Endodermal cell (in vitro differentiated cells): ENCODE data around the gene GARS1. TPM values are rescaled to one million over a fixed set of nuclear protein-coding genes. Genes with fewer than 3 reads are reported as not detected.

Experiments
- DNase-seq: peaks from one replicate; pipeline ENCODE4 v3.0.0-alpha.2; 2017
- H3K27ac ChIP-seq: 2 replicates; pipeline ENCODE4 v1.5.1; 2013; ENCODE audit warnings: mild to moderate bottlenecking, low read depth, low read length, moderate library complexity
- H3K27me3 ChIP-seq: 2 replicates; pipeline ENCODE4 v1.6.1; 2013; ENCODE audit warnings: mild to moderate bottlenecking, low read length, moderate library complexity; ENCODE audit not compliant: insufficient read depth, control insufficient read depth, poor library complexity, severe bottlenecking
- H3K36me3 ChIP-seq: 2 replicates; pipeline ENCODE4 v1.7.0; 2013; ENCODE audit warnings: mild to moderate bottlenecking, low read length, moderate library complexity; ENCODE audit not compliant: control insufficient read depth, insufficient read depth
- H3K4me1 ChIP-seq: one replicate; pipeline ENCODE4 v1.7.0; 2013; ENCODE audit warnings: low read length; ENCODE audit not compliant: control insufficient read depth, insufficient read depth
- H3K4me3 ChIP-seq: 2 replicates; pipeline ENCODE4 v1.5.1; 2013; ENCODE audit warnings: mild to moderate bottlenecking, low read length, moderate library complexity
- H3K9ac ChIP-seq: 2 replicates; pipeline ENCODE4 v1.6.1; 2013; ENCODE audit warnings: mild to moderate bottlenecking, low read length, moderate library complexity; ENCODE audit not compliant: poor library complexity, severe bottlenecking; ENCODE audit errors: extremely low read depth
- H3K9me3 ChIP-seq: 2 replicates; pipeline ENCODE4 v1.6.1; 2013; ENCODE audit warnings: mild to moderate bottlenecking, low read length, moderate library complexity; ENCODE audit not compliant: control insufficient read depth
- H3K27ac Mint-ChIP-seq: 2 replicates; pipeline ENCODE4 v1.8.0; 2020; ENCODE audit warnings: mixed read lengths
- H3K27me3 Mint-ChIP-seq: 2 replicates; pipeline ENCODE4 v1.8.0; 2021; ENCODE audit warnings: mild to moderate bottlenecking, mixed read lengths; ENCODE audit not compliant: insufficient read depth
- H3K36me3 Mint-ChIP-seq: 2 replicates; pipeline ENCODE4 v1.8.0; 2020; ENCODE audit warnings: low read depth, mixed read lengths
- H3K4me1 Mint-ChIP-seq: 2 replicates; pipeline ENCODE4 v1.8.0; 2020; ENCODE audit warnings: mixed read lengths
- H3K4me3 Mint-ChIP-seq: 2 replicates; pipeline ENCODE4 v1.8.0; 2020; ENCODE audit warnings: mild to moderate bottlenecking, moderate library complexity, mixed read lengths
- H3K9me3 Mint-ChIP-seq: 2 replicates; pipeline ENCODE4 v1.8.0; 2020; ENCODE audit warnings: mild to moderate bottlenecking, mixed read lengths
- CTCF ChIP-seq: fragments of 200-600 bp; sonication (generic); conservative IDR thresholded peaks from 2 replicates; pipeline ENCODE4 v1.5.0; 2021; ENCODE audit warnings: antibody characterized with exemption, mild to moderate bottlenecking
- whole genome bisulfite sequencing, 2 experiments: methylation state at CpG; one replicate each; pipeline versions ENCODE4 v1.1.5 to v1.1.7; 2013; ENCODE audit warnings: missing lambda C conversion rate in 2 of 2, mixed read lengths in 1 of 2; ENCODE audit not compliant: insufficient coverage in 1 of 2, insufficient read length in 1 of 2; 5-methylcytosine and 5-hydroxymethylcytosine counted together
- total RNA-seq, 2 donors: library from RNA; stranded (reverse); fragmentation: NEBNext Ultra II Directional in 1 of 2; extraction: Animal tissue kit (Norgen Biotek cat#: 25700) in 1 of 2; gene quantifications; 2 replicates in 1 of 2; 3 replicates in 1 of 2; pipeline ENCODE4 v1.2.1, GENCODE V29; 2021

GARS1 gene
- total RNA-seq, 2 donors from 2014 or later, result 113 to 121 TPM

- no peak overlapping the region for H3K4me3 Mint-ChIP-seq
- DNase-seq, result no peak
- TF ChIP-seq CTCF, result no peak
Observed at GRCh38 chr7:30562909-30563308, 31.8 kb upstream of the GARS1 start.

GRCh38 chr7:30563326-30563942, 31.2 kb upstream of the GARS1 start:
- TF ChIP-seq CTCF, result no peak
- no peak overlapping the region for H3K4me3 ChIP-seq
- no peak for DNase-seq
- no peak overlapping the region for H3K27ac Mint-ChIP-seq
- no peaks in the 10 kb centered on the region for H3K4me1 ChIP-seq
- no peak overlapping the region for H3K4me3 Mint-ChIP-seq
- H3K9ac ChIP-seq, result no peak overlapping the region
- H3K27me3 Mint-ChIP-seq, result peaks cover 78% of the 10 kb centered on the region
- H3K36me3 Mint-ChIP-seq, result peaks cover 11% of the 10 kb centered on the region
- WGBS, 2 experiments, result 87 to 90% methylated on average over 18 of the region's 18 CpGs
- H3K27ac ChIP-seq, result no peak overlapping the region
- H3K9me3 Mint-ChIP-seq, result no peaks in the 10 kb centered on the region
- H3K27me3 ChIP-seq, result peaks cover 85% of the 10 kb centered on the region
- no peaks in the 10 kb centered on the region for H3K36me3 ChIP-seq
- no peaks in the 10 kb centered on the region for H3K9me3 ChIP-seq
- peaks cover 13% of the 10 kb centered on the region for H3K4me1 Mint-ChIP-seq

More at GRCh38 chr7:30562909-30563308, 31.8 kb upstream of the GARS1 start:
- H3K36me3 Mint-ChIP-seq, result peaks cover 11% of the 10 kb centered on the region
- Histone ChIP-seq H3K27me3 (peaks cover 90% of the 10 kb centered on the region), H3K4me3 (no peak overlapping the region), H3K9me3 (no peaks in the 10 kb centered on the region), H3K27ac (no peak overlapping the region), H3K4me1 (no peaks in the 10 kb centered on the region), H3K36me3 (no peaks in the 10 kb centered on the region), H3K9ac (no peak overlapping the region)
- peaks cover 72% of the 10 kb centered on the region for H3K27me3 Mint-ChIP-seq
- no peaks in the 10 kb centered on the region for H3K9me3 Mint-ChIP-seq
- WGBS, 2 experiments, result 87 to 94% methylated on average over 5 to 8 of the region's 8 CpGs
- H3K4me1 Mint-ChIP-seq, result peaks cover 8% of the 10 kb centered on the region
- H3K27ac Mint-ChIP-seq, result no peak overlapping the region

GRCh38 chr7:30564243-30564892, 30.3 kb upstream of the GARS1 start:
- Mint-ChIP-seq H3K36me3 (peaks cover 11% of the 10 kb centered on the region), H3K27me3 (peaks cover 87% of the 10 kb centered on the region), H3K4me3 (no peak overlapping the region), H3K9me3 (no peaks in the 10 kb centered on the region), H3K4me1 (peaks cover 13% of the 10 kb centered on the region), H3K27ac (peak overlapping the region; percentile 20)
- no peak overlapping the region for H3K4me3 ChIP-seq
- no peak overlapping the region for H3K9ac ChIP-seq
- peak; percentile 94 for TF ChIP-seq CTCF
- 30 to 32% methylated on average over 5 to 7 of the region's 7 CpGs for WGBS, 2 experiments
- H3K36me3 ChIP-seq, result no peaks in the 10 kb centered on the region
- no peak overlapping the region for H3K27ac ChIP-seq
- H3K9me3 ChIP-seq, result no peaks in the 10 kb centered on the region
- no peaks in the 10 kb centered on the region for H3K4me1 ChIP-seq
- DNase-seq, result peak; percentile 97
- H3K27me3 ChIP-seq, result peaks cover 84% of the 10 kb centered on the region
